A673 (cell line): ENCODE results near the gene TMEM255A. TPM values are rescaled to one million over a fixed set of nuclear protein-coding genes. Genes with fewer than 3 reads are reported as not detected.
A peak's percentile ranks its signal among the peaks of the same experiment; 100 is the strongest.

Experiments
- BruUV-seq: library from RNA; stranded (reverse); fragments of 400-500 nt; replicated peaks from 2 replicates; lab custom pipeline; 2021; lab: Mats Ljungman, UMichigan
- CTCF ChIA-PET: fragments of 300-600 bp; sonication (Branson Sonifier 250); formaldehyde crosslinking; loops from one replicate; lab custom pipeline; 2022; ENCODE audit warnings: antibody characterized with exemption; lab: Charles Lee
- POLR2A ChIA-PET: fragments of 300-600 bp; sonication (Branson Sonifier 250); formaldehyde crosslinking; loops from one replicate; lab custom pipeline; 2022; ENCODE audit warnings: antibody characterized with exemption; ENCODE audit not compliant: low non-redundant PET; lab: Charles Lee
- DNase-seq: peaks from one replicate; pipeline ENCODE4 v3.0.0-alpha.2; 2015; ENCODE audit warnings: low spot score
- H3K27ac ChIP-seq: fragments of 200-600 bp; sonication (generic); 2 replicates; pipeline ENCODE4 v1.5.1; 2016; ENCODE audit warnings: mixed run types, low read depth, mild to moderate bottlenecking, mixed read lengths, antibody characterized with exemption, low read length; ENCODE audit not compliant: poor library complexity, severe bottlenecking
- H3K27me3 ChIP-seq: fragments of 200-600 bp; sonication (generic); replicated peaks from 2 replicates; pipeline ENCODE4 v1.6.1; 2017; ENCODE audit warnings: mixed run types, low read depth, mild to moderate bottlenecking, mixed read lengths, antibody characterized with exemption, low read length; ENCODE audit not compliant: insufficient read depth, poor library complexity
- H3K36me3 ChIP-seq: fragments of 200-600 bp; sonication (generic); 2 replicates; pipeline ENCODE4 v1.6.1; 2016; ENCODE audit warnings: mixed run types, mild to moderate bottlenecking, mixed read lengths, antibody characterized with exemption, low read length; ENCODE audit not compliant: insufficient read depth, poor library complexity, severe bottlenecking
- H3K4me1 ChIP-seq: fragments of 200-600 bp; sonication (generic); 2 replicates; pipeline ENCODE4 v1.6.1; 2017; ENCODE audit warnings: mixed run types, mild to moderate bottlenecking, mixed read lengths, antibody characterized with exemption, low read length; ENCODE audit not compliant: insufficient read depth, poor library complexity, severe bottlenecking
- H3K4me3 ChIP-seq: fragments of 200-600 bp; sonication (generic); 2 replicates; pipeline ENCODE4 v1.5.1; 2016; ENCODE audit warnings: low read depth, mixed run types, mild to moderate bottlenecking, mixed read lengths, low read length; ENCODE audit not compliant: poor library complexity, severe bottlenecking
- H3K9me3 ChIP-seq: fragments of 200-600 bp; sonication (generic); 2 replicates; pipeline ENCODE4 v1.6.1; 2016; ENCODE audit warnings: mixed run types, low read depth, mild to moderate bottlenecking, mixed read lengths, antibody characterized with exemption, low read length; ENCODE audit not compliant: poor library complexity, severe bottlenecking
- EZH2 ChIP-seq: fragments of 200-600 bp; sonication (generic); IDR thresholded peaks from 2 replicates; pipeline ENCODE4 v1.6.1; 2017; ENCODE audit warnings: borderline replicate concordance, low read depth, mild to moderate bottlenecking, mixed read lengths, antibody characterized with exemption, low read length; ENCODE audit not compliant: poor library complexity, severe bottlenecking
- intact Hi-C: fragments of 100-400 bp; cut with micrococcal nuclease; formaldehyde crosslinking; loops from one replicate; pipeline ENCODE4 v1.10.0; 2022; ENCODE audit not compliant: unreplicated experiment
- total RNA-seq: library from RNA; stranded (reverse); gene quantifications from 2 replicates; pipeline ENCODE4 v1.2.3, GENCODE V29; 2021
- TF ChIP-seq, protein P1 (sequence below): fragments of 300-800, 200-600 bp; sonication (generic); conservative IDR thresholded peaks from 2 replicates; pipeline ENCODE4 v1.5.1; 2017; ENCODE audit warnings: low read depth, mild to moderate bottlenecking, antibody characterized with exemption, low read length, moderate library complexity, mixed read lengths

Gene TMEM255A
- total RNA-seq, 1 experiment from 2014 or later, result 0.56 TPM

DNA sequence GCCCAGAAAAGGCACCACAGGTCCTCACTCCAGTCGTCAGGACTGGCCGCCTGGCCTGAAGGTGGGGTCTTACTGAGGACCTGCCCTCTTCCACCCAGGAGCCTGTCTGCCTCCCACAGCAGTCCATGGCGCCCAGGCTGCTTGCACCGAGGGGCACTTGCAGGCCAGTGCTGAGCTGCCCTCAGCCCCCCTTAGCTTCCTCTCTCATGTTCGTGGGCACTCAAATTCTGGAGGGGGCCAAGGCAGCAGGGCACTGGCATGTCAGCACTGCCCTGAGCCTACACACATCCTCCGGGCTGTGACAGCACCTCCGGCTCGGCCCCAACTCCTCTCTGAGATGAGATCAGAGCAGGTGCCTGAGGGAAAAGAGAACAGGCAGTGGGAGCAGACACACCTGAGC is 87.9 kb downstream of the TMEM255A start:
- no peak for TF ChIP-seq EZH2
- TF ChIP-seq, protein P1, sequence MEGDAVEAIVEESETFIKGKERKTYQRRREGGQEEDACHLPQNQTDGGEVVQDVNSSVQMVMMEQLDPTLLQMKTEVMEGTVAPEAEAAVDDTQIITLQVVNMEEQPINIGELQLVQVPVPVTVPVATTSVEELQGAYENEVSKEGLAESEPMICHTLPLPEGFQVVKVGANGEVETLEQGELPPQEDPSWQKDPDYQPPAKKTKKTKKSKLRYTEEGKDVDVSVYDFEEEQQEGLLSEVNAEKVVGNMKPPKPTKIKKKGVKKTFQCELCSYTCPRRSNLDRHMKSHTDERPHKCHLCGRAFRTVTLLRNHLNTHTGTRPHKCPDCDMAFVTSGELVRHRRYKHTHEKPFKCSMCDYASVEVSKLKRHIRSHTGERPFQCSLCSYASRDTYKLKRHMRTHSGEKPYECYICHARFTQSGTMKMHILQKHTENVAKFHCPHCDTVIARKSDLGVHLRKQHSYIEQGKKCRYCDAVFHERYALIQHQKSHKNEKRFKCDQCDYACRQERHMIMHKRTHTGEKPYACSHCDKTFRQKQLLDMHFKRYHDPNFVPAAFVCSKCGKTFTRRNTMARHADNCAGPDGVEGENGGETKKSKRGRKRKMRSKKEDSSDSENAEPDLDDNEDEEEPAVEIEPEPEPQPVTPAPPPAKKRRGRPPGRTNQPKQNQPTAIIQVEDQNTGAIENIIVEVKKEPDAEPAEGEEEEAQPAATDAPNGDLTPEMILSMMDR, result no peak
- Histone ChIP-seq H3K27ac (no peak overlapping the region), H3K27me3 (no peaks in the 10 kb centered on the region), H3K4me1 (no peaks in the 10 kb centered on the region), H3K36me3 (no peaks in the 10 kb centered on the region), H3K4me3 (no peak overlapping the region), H3K9me3 (no peaks in the 10 kb centered on the region)
- intact Hi-C loops, result no loop called here
- BruUV-seq, result no TSS peak
- ChIA-PET POLR2A (no interaction called here), CTCF (no interaction called here)
- no peak for DNase-seq

DNA sequence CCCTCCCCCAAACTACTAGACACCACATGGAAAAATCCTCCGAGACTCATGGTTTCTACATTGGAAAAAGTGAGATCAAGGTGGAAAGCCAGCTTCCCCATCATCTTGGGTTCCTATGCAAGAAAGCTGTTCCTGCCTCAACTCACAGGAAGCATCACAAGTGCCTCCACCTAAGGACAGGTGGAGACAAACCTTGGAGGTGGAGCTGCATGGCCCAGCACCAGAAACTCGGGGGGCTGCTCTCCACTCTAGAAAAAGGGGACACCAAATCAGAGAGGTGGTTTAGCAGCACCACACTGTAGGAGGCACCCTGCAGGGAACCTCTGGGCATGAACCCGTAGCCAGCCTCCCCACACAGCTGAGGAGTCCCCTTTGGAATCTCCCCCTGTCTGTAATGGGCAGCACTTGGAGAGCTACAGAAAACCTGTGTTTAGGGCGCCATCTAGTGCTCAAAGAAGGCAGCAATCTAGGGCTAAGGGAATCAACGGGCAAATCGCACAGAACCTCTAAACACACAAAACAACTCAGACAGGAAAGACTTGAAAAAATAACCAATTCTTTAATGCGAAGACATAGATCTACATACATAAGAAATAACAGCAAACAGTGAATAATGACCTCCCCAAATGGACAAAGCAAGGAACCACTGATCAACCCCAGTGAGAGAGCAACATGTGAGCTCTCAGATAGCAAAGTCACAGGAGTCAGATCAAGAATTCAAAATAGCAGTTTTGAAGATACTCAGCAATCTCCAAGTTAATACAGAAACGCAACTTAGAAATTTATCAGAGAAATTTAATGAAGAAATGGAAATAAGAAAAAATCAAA is 97.6 kb downstream of the TMEM255A start:
- Histone ChIP-seq H3K9me3 (no peaks in the 10 kb centered on the region), H3K27ac (no peak overlapping the region), H3K4me1 (no peaks in the 10 kb centered on the region), H3K27me3 (peaks cover 13% of the 10 kb centered on the region), H3K36me3 (no peaks in the 10 kb centered on the region), H3K4me3 (no peak overlapping the region)
- POLR2A ChIA-PET, result no interaction called here
- no peak for TF ChIP-seq EZH2
- TF ChIP-seq, protein P1, result peak; percentile 88
- intact Hi-C loops, result loop anchor here (10.0 kb wide), 1 partner anchor 241 kb away; no protein-coding TSS in a partner anchor
- DNase-seq, result peak; percentile 76
- BruUV-seq, result no TSS peak
- CTCF ChIA-PET, result interaction anchor here (0.6 to 1.5 kb wide), 4 partner anchors 9 to 238 kb away, joined by 3 to 6 read pairs (median 4); no protein-coding TSS in a partner anchor

Other genes starting within 250 kb of the TMEM255A start
- not detected in 2 replicates for gene RHOXF2B, start 233.8 kb downstream of the TMEM255A start, total RNA-seq
- not detected in 2 replicates for gene RHOXF1, start 195.5 kb downstream of the TMEM255A start, total RNA-seq
- gene RHOXF2, start 152.8 kb downstream of the TMEM255A start, total RNA-seq, result not detected in 2 replicates
- 16.4 and 18.2 TPM in 2 replicates for gene ZBTB33, start 60.6 kb downstream of the TMEM255A start, total RNA-seq
- gene ATP1B4, start 50.6 kb upstream of the TMEM255A start, total RNA-seq, result not detected in 2 replicates
- gene LAMP2, start 157.8 kb upstream of the TMEM255A start, total RNA-seq, result 51.1 and 61.0 TPM in 2 replicates
- gene CUL4B, start 249.5 kb upstream of the TMEM255A start, total RNA-seq, result 41.8 and 44.7 TPM in 2 replicates